ENCODE data around the gene ING5.

ING5 gene

GRCh38 chr2:241762933-241763369 lies 61.1 kb downstream of the ING5 start:
- no peak for DNase-seq

GRCh38 chr2:241763551-241764274 lies 61.9 kb downstream of the ING5 start:
- no peak for DNase-seq

- DNase-seq: no peak
Measured at GRCh38 chr2:241764275-241765241, 62.7 kb downstream of the ING5 start.

- no peak for DNase-seq
Measured at GRCh38 chr2:241767464-241768250, 65.8 kb downstream of the ING5 start.

- DNase-seq: no peak
Measured at GRCh38 chr2:241768251-241768711, 66.4 kb downstream of the ING5 start.

GRCh38 chr2:241768850-241769249 lies 67.0 kb downstream of the ING5 start:
- no peak for DNase-seq

GRCh38 chr2:241769819-241770184 lies 68.0 kb downstream of the ING5 start:
- no peak for DNase-seq

GRCh38 chr2:241770185-241770935 lies 68.5 kb downstream of the ING5 start:
- no peak for DNase-seq

- DNase-seq: no peak
Measured at GRCh38 chr2:241770936-241771285, 69.1 kb downstream of the ING5 start.

- DNase-seq: no peak
Measured at GRCh38 chr2:241771286-241772062, 69.6 kb downstream of the ING5 start.

- no peak for DNase-seq
Measured at GRCh38 chr2:241772063-241772499, 70.2 kb downstream of the ING5 start.

- no peak for DNase-seq
Measured at GRCh38 chr2:241773511-241774418, 71.9 kb downstream of the ING5 start.

GRCh38 chr2:241774419-241775222 lies 72.8 kb downstream of the ING5 start:
- no peak for DNase-seq

GRCh38 chr2:241775223-241776177 lies 73.7 kb downstream of the ING5 start:
- no peak for DNase-seq

- DNase-seq: no peak
Measured at GRCh38 chr2:241776336-241777169, 74.7 kb downstream of the ING5 start, which contains the start of gene GAL3ST2. TSS of gene GAL3ST2 (plus strand) at chr2:241776822. CDS start at chr2:241776956, 134 bp downstream.

- no peak for DNase-seq
Measured at GRCh38 chr2:241777170-241777685, 75.4 kb downstream of the ING5 start.

Data from cerebellar nuclear complex (tissue), 1 donor.